HG03280 (cell line): ENCODE data around the gene STPG1.

Experiments used
- ATAC-seq: cut with Tn5 transposase; IDR thresholded peaks from one replicate; pipeline ENCODE4 v1.9.1; 2021; ENCODE audit warnings: mild to moderate bottlenecking, moderate library complexity; ENCODE audit not compliant: unreplicated experiment

The STPG1 gene

DNA sequence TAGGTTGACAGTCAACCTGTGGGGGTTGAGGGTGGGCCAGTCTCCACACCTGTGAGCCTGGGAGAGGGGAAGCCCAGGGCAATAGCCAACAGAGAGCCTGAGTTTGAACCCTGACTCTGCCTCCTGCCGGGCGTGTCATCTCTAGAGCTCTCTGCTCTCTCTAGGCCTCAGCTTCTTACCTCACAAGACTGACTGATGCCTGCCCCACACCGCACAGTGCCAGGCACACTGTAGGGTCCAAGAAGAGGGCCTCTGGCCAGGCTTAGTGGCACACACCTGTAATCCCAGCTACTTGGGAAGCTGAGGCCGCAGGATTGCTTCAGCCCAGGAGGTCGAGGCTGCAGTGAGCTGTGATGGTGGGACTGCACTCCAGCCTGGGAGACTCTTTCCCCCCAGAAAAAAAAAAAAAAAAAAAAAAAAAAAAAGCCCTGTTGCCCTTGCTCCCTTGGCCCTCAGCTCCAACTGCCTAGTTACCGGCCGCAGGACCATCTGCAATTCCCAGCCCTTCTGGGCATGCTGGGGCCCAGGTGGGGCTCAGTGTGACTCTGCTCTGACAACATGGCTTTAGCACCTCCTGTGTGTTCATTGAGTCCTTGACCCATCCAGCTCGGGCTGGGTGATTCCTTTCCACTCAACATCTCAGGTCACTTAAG lies 69.4 kb downstream of the STPG1 start:
- ATAC-seq: no peak

DNA sequence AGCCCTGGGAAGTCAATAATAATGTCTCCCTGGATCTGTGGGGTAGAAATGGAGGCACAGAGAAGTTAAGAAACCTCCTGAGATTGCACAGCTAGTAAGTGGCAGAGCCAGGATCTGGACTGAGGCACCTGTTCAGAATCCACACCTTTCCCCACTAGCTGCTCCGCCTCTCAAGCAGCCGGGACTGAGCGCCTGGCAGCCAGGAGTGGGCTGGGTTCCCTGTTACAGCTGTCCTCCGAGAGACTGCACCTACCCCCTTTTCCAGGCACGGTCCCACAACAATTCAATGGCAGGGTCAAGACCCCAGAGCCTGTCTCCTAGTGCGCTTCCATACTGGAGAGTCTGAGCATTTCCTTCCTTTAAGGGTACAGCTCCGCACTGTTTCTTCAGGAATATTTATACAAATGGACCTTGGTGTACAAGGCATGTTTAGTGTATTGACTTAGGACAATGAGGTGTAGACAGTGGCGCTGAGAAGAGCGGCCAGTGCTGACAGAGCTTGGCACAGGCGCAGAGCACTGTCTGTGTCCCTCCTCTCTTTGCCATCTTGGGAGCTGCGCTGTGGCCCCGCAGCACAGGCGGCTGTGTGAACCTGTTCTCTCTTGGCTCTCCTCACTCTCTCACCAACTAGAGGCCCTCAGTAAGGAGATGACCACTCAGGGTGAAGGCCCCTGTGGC lies 70.0 kb downstream of the STPG1 start:
- ATAC-seq: no peak

DNA sequence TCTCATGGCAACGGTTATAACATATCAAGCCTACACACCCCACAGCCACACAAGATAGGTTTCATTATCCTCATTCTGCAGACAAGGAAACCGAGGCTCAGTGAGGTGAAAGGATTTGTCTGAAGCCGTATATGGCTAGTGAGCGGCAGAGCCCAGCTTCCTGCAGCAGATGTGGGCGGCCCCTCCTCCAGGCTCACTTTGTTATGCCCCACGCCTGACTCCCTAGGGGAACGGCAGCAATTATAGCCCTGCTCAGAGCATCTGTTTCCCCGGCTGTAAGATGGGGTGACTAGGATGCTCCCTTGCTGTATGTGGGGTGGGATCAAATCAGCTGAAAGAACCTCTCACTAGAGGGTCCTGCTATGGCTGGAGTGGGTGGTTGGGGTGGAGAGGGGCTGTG lies 72.3 kb downstream of the STPG1 start:
- ATAC-seq: no peak

DNA sequence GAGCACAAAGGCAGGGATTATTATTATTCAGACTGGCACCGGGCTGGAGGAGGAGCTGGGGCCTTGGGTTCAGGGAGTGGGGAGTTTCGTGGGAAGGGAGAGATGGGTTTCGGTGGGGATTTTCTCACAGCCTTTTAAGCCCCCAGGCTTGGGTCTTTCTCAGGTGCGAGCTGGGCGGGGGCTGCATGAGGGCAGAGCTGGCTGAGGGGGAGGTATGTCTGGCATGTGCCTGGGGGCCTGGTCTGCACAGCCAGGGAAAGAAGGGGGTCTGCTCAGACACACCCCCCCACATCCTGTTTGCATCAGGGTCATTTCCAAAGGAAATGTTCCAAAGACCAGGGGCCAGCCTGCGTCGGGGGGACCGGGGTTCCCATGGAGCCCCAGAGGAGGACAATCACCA lies 72.8 kb downstream of the STPG1 start:
- no peak for ATAC-seq

DNA sequence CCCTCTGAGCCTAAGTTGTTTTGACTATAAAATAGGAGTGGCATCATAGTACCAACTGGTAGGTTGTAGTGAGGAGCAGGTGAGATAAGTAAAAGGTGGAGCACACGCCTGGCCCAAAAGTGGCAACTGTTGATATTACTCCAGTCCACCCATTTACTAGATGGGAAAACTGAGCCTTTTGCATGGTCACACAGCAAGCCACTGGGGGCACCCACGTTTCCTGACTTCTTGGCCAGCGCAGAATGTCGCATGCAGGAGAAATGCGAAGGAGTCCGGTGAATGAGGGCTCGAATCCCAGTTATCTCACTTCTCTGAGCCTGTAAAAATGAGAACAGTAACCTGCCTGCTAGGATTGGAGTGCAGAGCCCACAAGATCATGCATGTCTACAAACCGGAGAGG lies 73.6 kb downstream of the STPG1 start:
- no peak for ATAC-seq

DNA sequence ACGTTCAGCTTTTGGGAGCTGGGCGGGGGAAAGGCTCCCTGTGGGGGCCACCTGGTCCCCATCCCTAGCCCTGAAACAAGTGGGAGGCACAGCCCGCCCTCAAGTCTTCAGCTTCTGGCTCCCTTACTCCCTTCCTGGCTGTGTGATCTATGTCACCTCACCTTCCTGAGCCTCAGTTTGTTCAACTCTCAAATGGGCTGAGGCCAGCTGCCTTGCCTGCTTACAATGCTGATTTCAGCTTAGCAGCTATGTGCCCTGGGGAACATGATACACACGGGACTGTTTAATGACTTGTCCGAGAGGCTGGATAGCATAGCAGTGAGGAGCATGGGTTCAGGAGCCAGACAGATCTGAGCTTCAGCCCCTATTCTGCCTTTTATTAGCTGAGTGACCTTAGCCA lies 75.1 kb downstream of the STPG1 start:
- no peak for ATAC-seq

DNA sequence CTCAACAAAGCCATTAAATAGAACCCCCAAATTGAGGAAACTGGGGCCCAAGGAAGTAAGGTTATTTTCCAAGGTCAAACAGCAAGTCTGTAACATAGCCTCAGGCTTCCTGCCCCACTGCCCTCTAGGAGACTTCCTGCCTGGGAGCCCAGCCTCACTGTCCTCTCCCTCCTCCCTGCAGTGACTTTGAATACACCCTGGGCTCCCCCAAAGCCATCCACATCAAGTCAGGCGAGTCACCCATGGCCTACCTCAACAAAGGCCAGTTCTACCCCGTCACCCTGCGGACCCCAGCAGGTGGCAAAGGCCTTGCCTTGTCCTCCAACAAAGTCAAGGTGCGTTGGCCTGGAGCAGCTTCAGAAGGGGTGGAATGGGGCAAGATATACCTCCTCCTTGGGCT lies 76.1 kb downstream of the STPG1 start:
- no peak for ATAC-seq

DNA sequence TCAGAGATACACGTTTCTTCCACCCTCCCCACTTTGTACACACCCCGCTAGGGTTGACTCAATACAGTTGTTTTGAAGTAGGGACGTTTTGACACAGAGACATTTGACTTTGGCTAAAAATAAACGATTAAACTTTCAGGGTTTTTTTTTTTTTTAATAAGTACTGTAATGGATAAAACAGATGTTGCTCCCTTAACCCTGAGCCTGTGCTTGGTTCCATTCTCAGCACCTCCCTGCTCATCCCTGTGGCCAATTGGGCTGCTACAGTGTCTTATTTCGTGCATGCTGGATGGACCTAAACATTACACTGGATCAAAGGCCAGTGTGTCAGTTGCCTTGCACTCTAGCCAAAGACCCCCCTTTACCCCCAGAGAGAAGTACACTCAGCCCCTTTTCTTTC lies 77.5 kb downstream of the STPG1 start:
- ATAC-seq: no peak

DNA sequence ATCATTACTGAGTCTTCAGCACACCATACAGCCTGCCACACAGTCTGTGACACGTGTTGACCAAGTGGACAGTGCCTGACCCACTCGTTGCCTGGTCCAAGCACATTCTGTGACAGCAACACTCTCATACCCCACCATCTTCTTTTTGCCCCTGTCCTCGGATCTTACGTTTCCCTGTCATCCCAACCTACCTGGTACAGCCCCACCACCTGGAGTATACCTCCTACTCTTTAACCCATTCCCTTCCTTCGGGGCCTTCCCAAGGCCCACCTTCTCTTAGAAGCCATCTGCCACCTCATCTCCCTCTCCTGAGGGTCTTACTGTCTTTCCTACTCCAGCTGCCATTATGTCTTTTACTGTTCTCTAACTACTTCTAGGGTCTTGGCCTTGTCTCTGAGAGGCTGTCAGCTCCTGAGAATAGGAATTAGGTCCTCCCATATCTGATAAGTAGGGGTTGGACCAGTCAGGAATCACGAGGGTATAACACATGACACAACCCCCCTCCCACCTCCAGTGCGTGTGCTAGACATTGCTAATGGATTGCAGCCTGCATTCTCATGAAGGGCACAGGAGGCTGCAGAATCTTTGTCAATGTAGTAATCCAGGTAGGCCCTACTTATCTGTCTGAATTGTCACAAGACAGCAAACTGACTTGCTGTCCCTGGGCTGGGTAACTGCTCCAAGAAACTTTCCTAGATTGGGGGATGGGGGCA lies 81.5 kb downstream of the STPG1 start:
- ATAC-seq: no peak

DNA sequence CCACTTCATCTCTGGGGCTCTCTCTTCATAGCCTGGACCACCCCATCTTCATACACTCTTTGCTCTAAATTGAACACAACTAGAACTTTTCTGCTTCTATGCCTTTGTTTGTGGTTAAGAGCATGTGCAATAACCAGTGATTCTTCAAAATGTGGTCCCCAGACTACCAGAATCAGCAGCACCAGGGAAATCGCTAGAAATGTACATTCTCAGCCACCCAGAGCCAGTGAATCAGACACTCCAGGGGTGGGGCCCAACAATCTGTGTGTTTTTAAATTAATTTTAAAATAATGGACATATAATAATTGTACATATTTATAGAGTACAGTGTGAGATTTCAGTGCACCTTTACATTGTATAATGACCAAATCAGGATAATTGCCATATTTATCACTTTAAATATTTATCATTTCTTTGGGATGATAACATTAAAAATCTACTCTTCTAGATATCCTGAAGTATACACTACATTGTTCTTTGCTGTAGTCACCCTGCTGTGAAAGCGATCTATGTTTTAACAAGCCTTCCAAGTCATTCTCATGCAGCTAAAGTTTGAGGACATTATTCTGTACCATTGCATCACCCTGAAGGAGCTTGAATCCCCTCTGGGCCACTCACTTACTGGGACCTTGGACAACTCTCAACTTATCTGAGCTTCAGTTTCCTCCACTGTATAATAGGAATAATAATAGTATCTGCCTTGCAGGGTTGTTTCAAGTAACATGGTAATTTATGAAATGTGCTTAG lies 83.6 kb downstream of the STPG1 start:
- ATAC-seq: no peak

DNA sequence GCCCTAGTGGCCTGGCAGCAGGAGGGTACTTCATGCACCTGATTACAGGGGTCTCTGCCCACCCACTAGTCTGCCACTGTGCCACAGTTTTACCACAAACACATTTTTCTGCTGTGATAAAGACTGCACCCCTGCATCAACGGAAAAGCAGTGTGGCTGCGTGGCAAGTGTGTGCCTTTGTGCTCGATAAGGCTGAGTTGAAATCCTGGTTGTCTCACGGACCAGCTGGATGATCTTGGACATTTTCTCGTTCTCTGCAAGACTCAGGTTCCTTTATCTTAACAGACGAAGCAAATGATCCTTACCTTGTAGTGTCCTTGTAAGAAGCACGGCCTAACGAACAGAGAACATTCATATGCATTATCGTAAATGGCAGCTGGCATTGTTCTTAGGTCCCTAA lies 84.3 kb downstream of the STPG1 start:
- no peak for ATAC-seq

DNA sequence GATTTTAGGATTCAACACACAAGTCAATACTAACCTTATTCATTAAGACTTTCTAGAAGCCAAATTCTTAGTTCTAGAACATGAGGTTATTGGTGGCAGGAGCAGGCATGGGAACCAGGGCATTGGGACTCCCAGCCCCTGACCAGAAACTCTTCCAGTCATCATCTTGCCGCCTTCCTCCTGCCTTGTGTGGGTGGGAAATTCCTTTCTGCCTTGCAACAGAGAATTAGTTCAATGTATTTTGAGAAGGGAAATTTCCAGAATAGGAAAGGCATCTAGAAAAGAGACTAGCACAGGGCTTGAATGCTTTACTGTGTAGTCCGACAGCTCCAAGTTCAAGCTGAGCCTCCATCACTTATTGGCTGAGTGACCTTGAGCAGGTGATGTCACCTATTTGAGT lies 85.7 kb downstream of the STPG1 start:
- ATAC-seq: no peak

DNA sequence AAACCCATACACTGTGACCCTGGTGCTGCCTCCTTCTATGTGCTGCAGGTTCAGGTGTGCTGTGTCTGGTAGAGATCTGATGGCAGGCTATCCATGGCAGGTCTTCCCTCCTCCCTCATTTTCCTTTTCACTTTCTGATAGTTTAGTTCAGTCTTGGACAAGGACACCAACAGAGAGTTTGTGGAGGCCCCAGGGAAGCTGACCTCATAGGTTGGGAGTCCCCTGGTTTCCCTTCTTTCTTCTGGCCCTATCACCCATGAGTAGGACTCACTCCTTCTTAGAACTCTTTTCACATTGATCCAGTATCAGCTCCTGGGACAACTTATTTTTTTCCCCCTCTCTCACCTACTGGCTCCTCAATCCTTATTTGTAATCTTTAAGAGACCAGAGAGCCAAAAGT lies 86.1 kb downstream of the STPG1 start:
- ATAC-seq: no peak

DNA sequence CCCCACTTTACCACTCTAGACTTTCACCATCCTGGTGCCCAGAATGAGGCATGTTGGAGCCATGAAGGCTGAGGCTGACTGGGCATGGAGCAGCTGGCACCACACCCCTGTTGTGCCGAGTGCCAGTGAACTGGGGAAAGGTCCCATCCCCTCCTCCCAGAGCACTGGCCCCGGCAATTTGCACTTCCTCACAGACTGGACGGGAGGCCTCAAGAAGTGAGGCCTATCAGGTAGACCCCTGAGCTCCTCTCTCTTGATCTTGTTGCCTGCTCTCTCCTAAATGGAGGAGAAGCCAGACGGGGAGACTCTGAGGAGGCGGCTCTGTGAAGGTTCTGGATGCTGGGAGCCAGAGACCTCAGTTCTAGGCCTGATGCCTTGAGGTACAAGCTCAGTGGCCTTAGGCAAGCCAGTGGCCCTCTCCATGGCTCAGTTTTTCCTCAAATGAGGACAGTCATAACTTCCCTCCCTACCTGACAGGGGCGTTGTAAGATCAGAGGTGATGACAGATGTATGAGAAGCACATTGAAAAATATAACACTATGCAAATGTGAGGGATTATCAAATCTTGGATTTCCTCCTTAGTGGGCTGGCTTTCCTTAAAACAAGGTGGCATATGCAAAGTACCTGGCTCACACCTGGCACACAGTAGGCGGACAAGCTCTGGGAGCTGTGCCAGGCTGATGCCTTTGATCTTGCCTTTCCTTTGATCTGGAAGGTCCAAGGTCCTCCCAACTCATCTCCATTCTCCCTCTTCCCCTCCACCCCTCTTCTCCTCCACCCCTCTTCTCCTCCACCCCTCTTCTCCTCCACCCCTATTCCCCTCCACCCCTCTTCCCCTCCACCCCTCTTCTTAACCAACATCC lies 87.8 kb downstream of the STPG1 start:
- ATAC-seq: no peak

DNA sequence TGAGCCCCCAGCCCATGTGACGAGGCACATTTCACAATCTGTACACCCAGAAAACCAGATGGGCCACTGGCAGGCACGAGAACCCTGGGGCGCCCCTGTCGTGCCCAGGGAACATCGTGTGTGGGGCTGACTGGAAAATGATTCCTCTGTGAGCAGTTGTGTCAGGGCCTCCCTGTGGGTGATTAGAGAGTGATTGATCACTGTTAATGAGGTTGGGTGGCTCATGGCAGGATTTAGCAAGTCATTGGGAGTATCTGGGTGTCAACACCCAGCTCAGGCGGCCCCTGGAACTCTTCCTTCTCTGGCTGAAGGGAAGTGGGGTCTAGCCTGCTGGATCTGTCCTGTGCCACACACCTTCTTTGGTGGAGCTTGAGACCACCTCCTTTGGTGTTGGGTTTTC lies 88.7 kb downstream of the STPG1 start:
- ATAC-seq: no peak

DNA sequence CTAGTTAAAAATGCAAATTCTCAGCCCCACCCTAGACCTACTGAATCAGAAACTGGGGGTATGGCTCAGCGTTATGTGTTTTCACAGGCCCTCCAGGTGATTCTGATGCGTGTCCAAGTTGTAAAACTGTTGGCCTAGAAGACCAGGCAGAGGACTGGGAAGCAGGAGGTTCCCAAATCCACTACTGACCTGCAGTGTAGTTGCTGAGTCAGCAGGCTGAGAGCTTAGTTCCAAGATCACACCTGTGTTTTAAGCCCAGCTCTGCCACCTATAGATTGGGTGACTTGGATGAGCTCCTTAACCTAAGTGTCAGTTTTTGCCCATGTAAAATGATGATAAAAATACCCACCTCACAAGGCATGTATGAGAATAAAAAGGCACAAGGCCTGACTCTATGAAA lies 90.3 kb downstream of the STPG1 start:
- no peak for ATAC-seq

DNA sequence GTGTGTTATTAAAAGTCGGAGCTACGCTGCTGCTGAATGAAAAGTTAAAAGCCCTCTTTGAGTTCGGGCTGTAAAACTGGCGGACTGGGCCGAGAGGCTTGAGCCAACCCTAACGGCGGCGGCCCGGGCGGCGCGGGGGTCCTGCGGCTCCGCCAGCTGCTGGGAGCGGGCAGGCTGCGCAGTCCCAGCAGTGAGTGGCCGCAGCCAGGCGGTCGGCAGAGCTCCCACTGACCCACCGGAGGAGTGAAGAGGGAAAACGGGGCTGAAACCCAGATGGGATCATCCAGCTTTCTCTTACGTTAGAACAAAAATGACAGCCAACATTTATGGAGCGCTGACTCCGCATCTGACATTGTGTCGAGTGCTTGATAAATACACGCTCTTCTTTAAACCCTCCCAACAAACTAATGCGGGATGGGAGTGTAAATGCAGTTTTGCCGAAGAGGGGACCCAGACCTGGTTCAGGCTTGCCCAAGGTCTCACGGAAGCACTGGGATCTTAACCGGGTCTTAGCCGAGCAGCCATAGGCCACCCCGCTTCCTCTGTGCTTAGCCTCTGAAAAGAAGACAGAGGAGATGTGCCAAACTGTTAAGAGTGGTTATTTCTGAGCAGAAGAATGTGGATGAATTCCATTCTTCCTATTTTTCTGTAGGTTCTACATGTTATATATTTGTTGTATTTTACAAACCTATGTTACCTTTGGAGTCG lies 91.0 kb downstream of the STPG1 start:
- no peak for ATAC-seq

DNA sequence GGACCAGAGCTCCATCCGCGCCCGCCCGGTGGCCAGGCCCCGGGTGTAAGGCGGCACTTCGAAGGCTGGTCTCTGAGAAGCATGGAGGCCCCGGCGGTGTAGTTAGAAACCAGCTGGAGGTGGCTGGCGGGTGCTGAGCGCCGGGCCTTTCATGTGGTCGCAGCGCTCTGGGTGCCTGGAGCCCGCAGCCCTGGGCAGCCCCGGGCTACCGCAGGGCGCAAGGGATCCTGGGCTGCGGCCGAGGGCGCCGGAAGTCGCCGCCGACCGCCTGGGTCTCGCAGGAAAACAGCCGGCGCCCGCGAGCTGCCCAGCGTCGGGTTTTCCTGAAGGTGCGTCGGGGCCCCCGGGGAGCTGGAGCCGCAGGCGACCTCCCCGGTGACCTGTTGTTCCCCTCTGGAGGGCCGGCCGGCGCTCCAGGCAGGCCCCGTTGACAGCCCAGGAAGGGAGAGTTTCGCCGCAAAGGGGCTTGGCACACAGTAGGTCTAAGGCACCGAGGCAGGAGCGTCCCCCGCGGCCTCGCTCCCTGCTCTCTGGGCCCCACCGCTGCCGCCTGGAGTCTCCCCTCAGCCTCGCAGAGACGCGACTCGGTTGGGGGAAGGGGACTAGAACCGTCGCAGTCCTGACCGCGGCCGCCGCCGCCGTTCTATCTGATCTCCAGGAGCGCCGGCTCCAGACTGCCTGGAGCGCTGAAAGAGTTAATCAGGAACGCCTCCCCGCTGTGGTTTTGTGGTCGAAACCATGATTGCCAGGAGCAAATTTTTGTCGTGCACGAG lies 91.7 kb downstream of the STPG1 start:
- no peak for ATAC-seq

DNA sequence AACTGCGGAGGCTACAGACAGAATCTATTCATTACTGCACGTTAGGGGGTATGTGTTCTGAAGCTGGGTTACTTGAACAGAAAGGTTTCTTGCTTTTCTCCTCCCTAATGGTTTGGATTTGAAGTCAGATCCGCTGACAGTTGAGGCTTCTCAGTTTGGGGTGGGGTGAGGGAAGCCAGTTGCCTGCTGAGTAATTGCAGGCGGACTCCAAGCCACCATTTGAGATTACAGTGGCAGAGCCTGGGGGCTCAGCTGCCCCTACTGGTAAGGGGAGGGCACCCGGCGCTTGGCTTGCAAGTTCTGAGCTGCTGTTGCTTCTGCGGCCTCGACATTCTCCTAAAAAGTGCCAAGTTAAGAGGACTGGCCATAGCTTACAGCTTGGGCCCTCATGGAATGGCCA lies 92.5 kb downstream of the STPG1 start:
- ATAC-seq: no peak
